Large intestine (tissue), 3 donors: Measurements from ENCODE around the gene FURIN. TPM values are rescaled to one million over a fixed set of nuclear protein-coding genes. Genes with fewer than 3 reads are reported as not detected.

Experiments
- DNase-seq, 2 donors: peaks; one replicate each; pipeline versions ENCODE4 v3.0.0 to v3.0.0-alpha.2; 2013
- H3K27ac ChIP-seq: one replicate; pipeline ENCODE4 v1.5.1; 2013; ENCODE audit warnings: low read length
- H3K27me3 ChIP-seq: 2 replicates; pipeline ENCODE4 v1.6.1; 2013; ENCODE audit warnings: low read length; ENCODE audit not compliant: control insufficient read depth, insufficient read depth
- H3K36me3 ChIP-seq: 2 replicates; pipeline ENCODE4 v1.6.1; 2013; ENCODE audit warnings: low read length; ENCODE audit not compliant: control insufficient read depth, insufficient read depth
- H3K4me1 ChIP-seq: one replicate; pipeline ENCODE4 v1.6.1; 2013; ENCODE audit warnings: low read length; ENCODE audit not compliant: control insufficient read depth, insufficient read depth
- H3K4me3 ChIP-seq: one replicate; pipeline ENCODE4 v1.5.1; 2013; ENCODE audit warnings: low read length
- H3K9me3 ChIP-seq: one replicate; pipeline ENCODE4 v1.6.1; 2013; ENCODE audit warnings: mild to moderate bottlenecking, low read depth, low read length, moderate library complexity; ENCODE audit not compliant: control insufficient read depth
- WGBS: methylation state at CpG from one replicate; pipeline ENCODE4 v1.1.5; 2013; ENCODE audit warnings: low lambda C conversion rate; ENCODE audit not compliant: insufficient coverage; 5-methylcytosine and 5-hydroxymethylcytosine counted together
- polyA plus RNA-seq: library from polyadenylated mRNA; unstranded; fragments of 120-200 nt; gene quantifications from one replicate; pipeline ENCODE4 v1.2.1, GENCODE V29; 2013

FURIN gene
- polyA plus RNA-seq, 1 donor, result 91.6 TPM

DNA sequence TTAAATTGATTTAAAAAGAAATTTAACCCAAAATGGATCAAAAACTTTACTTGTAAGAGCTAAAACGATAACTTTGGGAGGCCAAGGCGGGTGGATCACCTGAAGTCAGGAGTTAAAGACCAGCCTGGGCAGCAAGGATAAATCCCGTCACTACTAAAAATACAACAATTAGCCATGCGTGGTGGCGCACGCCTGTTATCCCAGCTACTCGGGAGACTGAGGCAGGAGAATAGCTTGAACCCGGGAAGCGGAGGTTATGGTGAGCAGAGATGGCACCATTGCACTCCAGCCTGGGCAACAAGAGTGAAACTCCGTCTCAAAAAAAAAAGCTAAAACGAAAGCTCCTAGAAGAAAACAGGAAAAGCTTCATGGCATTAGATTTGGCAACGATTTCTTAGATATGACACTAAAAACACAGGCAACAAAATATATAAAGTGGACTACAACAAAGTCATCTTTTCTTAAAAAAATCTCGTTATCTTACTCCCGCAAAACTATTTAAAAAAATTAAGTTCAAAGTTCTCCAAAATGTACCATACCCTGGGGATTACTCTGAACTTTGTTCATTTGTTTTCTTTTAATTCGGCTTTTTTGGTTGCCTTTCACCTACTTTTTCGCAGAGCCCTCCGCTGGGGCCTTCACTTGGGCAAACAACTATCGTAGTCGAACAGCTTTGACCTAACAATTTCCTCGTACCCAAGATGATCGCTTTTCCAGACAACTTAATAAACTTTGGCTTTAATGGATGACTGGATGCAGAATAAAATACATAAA lies 61.0 kb downstream of the FURIN start:
- H3K4me3 ChIP-seq, result peak overlapping the region; percentile 82
- peaks cover 19% of the 10 kb centered on the region for H3K4me1 ChIP-seq
- H3K27ac ChIP-seq, result peak overlapping the region; percentile 86
- H3K9me3 ChIP-seq, result no peaks in the 10 kb centered on the region
- no peaks in the 10 kb centered on the region for H3K27me3 ChIP-seq
- WGBS, result 38% methylated on average over 5 of the region's 21 CpGs
- DNase-seq, result peak in 1 of 2 donors; percentile 21
- H3K36me3 ChIP-seq, result no peaks in the 10 kb centered on the region

DNA sequence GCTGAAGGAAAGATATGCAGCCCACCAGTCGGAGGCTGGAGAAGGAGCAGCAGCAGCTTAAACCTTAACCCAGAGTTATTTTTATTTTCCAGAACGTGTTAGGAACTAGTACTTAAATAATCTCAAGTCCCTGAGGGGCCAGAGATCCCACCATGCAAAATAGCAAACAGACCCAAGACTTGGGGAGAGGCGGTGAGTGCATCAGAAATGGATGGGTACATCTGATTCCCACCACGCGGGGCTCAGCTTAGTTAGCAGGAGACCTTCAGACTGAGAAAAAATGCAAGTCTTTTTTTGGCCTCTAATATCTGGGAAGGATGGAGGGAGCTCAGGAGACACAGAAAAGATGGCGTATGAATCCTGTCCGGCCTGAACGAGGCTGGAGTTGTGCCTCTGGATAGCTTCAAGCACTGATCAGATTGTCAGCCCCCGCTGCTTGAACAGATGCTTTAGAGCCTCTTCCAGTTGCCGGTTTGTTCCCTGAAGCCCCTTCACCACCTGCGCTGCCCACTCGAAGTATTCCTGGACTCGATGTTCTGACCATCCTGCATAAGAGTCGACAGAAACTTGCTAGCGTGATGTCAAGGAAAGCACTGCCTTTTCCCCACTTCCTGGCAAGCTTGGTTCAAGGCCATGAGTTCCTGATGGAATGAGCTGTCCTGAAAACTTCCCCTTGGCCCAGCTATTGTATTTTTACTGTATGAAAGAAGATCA lies 62.6 kb downstream of the FURIN start:
- H3K4me3 ChIP-seq, result no peak overlapping the region
- H3K4me1 ChIP-seq, result peaks cover 26% of the 10 kb centered on the region
- no peaks in the 10 kb centered on the region for H3K27me3 ChIP-seq
- no CpG with 5 or more reads among the region's 15 CpGs for whole genome bisulfite sequencing
- no peak for DNase-seq
- H3K36me3 ChIP-seq, result no peaks in the 10 kb centered on the region
- H3K27ac ChIP-seq, result peak overlapping the region; percentile 86
- no peaks in the 10 kb centered on the region for H3K9me3 ChIP-seq

DNA sequence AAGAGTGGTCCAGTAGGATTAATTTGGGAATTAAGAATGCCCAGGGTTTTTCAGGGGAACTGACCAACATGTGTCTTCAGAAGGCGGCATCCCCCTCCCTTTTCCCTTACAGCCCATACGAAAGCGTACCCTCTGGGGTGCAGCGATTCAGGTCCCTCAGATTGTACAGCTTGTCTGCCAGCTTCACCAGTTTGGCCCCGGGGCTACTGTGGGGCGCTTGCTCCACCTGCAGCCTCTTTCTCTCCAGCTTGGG lies 63.1 kb downstream of the FURIN start:
- Histone ChIP-seq H3K4me3 (peak overlapping the region; percentile 62), H3K36me3 (no peaks in the 10 kb centered on the region), H3K27me3 (no peaks in the 10 kb centered on the region), H3K9me3 (no peaks in the 10 kb centered on the region), H3K4me1 (peaks cover 31% of the 10 kb centered on the region), H3K27ac (peak overlapping the region; percentile 78)
- no CpG with 5 or more reads among the region's 6 CpGs for WGBS
- no peak for DNase-seq

DNA sequence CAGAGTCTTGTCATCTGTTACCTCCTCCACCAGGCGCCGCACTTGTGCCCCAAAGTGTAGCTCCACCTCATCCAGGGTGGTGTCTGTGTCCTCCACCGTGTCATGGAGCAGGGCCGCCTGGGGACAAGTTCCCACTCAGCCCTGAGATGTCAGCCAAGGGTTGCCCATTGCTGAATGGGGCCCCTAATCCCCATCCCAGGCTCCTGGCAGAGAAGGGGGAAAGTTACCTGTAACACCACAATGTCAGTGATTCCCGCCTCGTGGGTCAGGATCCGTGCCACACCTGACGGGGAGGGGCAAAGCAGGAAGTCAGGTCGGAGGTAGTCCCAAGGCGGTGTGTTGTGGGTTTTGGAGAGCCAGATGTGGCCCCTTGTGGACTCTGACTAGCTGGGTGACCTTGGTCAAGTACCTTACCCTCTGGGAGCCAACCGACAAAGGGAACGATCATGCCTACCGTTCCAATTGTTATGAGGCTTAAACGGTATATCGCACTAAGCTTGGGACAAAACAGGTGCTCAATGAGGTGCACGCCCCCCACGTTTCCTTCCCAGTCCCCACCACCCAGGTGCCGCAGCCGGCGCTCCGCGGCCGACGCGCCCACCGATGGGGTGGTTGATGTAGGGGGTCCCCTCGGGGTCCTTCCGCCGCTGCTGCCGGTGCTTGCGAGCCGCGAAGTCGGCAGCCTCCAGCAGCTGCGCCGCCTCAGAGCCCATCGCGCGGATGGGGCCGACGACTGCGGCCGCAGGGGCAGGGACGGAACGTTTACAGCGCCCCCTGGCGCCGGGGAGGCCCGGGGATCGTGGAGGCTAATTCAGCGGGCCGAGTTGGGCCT lies 63.7 kb downstream of the FURIN start, which contains the start of gene HDDC3:
Gene HDDC3 (minus strand): TSS at position 722 of the 832 bp plus-strand sequence. CDS start 9 bp downstream, at position 713.
- Histone ChIP-seq H3K4me3 (peak within 1 kb of the TSS; percentile 62), H3K27ac (peak within 1 kb of the TSS; percentile 78), H3K9me3 (no peaks in the 10 kb centered on the region), H3K36me3 (peaks cover 3% of the 10 kb centered on the region), H3K27me3 (no peaks in the 10 kb centered on the region), H3K4me1 (peaks cover 31% of the 10 kb centered on the region)
- DNase-seq, result peak; percentile 83 to 93
- no CpG with 5 or more reads among the region's 52 CpGs for WGBS

DNA sequence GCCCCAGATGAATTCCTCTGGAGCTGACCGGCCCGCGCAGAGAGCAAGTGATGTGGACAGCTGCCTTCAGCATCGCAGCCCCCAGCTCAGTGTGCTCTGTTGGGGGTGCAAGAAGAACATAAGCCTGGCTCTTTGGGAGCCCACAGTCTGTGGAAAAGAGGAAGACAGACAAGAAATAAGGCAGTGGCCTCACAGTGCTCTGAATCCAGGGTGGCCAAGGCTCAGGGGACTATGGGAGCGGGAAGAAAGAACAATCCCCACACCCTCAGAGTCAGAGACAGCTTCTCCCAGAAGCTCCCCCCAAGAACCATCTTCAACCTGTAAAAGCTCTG lies 64.2 kb downstream of the FURIN start:
- no peak for DNase-seq
- H3K27ac ChIP-seq, result peak overlapping the region; percentile 78
- H3K4me3 ChIP-seq, result no peak overlapping the region
- H3K4me1 ChIP-seq, result peaks cover 31% of the 10 kb centered on the region
- no peaks in the 10 kb centered on the region for H3K27me3 ChIP-seq
- no peaks in the 10 kb centered on the region for H3K9me3 ChIP-seq
- WGBS, result no CpG with 5 or more reads among the region's 5 CpGs
- H3K36me3 ChIP-seq, result peaks cover 3% of the 10 kb centered on the region

Other genes starting within 250 kb of the FURIN start
- 4.2 TPM for gene BLM, start 151.2 kb upstream of the FURIN start, polyA plus RNA-seq
- gene FES, start 15.9 kb downstream of the FURIN start, polyA plus RNA-seq, result 17.9 TPM
- 44.0 TPM for gene MAN2A2, start 34.7 kb downstream of the FURIN start, polyA plus RNA-seq
- gene HDDC3, start 64.0 kb downstream of the FURIN start, polyA plus RNA-seq, result 19.2 TPM
- 49.1 TPM for gene UNC45A, start 66.7 kb downstream of the FURIN start, polyA plus RNA-seq
- 22.9 TPM for gene RCCD1, start 86.3 kb downstream of the FURIN start, polyA plus RNA-seq
- 40.0 TPM for gene PRC1, start 125.9 kb downstream of the FURIN start, polyA plus RNA-seq
- gene VPS33B, start 154.0 kb downstream of the FURIN start, polyA plus RNA-seq, result 14.2 TPM
- gene SV2B, start 231.7 kb downstream of the FURIN start, polyA plus RNA-seq, result 2.4 TPM